Measurements from ENCODE around the gene ESR2. TPM values are rescaled to one million over a fixed set of nuclear protein-coding genes. Genes with fewer than 3 reads are reported as not detected.

ESR2 gene
- total RNA-seq = not detected in 2 replicates

GRCh38 chr14:64293976-64294671 lies at the start of gene ESR2:
ESR2 (minus strand) TSS chr14:64294371; CDS start chr14:64282985, 11,386 bp downstream.

Other genes with a start within 250 kb of the ESR2 start
- gene MTHFD1, start 94.0 kb upstream of the ESR2 start, total RNA-seq = 71.8 and 75.5 TPM in 2 replicates
- gene AKAP5, start 171.1 kb upstream of the ESR2 start, total RNA-seq = 0.71 and 1.2 TPM in 2 replicates
- 3.2 and 6.6 TPM in 2 replicates for gene ZBTB25, start 209.5 kb upstream of the ESR2 start, total RNA-seq
- gene ZBTB1, start 210.4 kb upstream of the ESR2 start, total RNA-seq = 20.2 and 36.0 TPM in 2 replicates
- 18.5 and 19.7 TPM in 2 replicates for gene HSPA2, start 246.4 kb upstream of the ESR2 start, total RNA-seq

Measured in myometrial cell (primary cell).